Astrocyte (in vitro differentiated cells and primary cell): ENCODE measurements around the gene ANKLE2. TPM values are rescaled to one million over a fixed set of nuclear protein-coding genes. Genes with fewer than 3 reads are reported as not detected.

Source experiments
- DNase-seq: peaks from one replicate; pipeline ENCODE4 v3.0.0-alpha.2; 2010; ENCODE audit warnings: low read depth
- FAIRE-seq: peaks from 2 replicates; lab custom pipeline; 2011; peaks lifted over from hg19 to GRCh38; lab: Jason Lieb, UNC
- H2AFZ ChIP-seq: 2 replicates; pipeline ENCODE4 v1.6.0; 2012; ENCODE audit warnings: low read depth, low read length, inconsistent platforms
- H3K27ac ChIP-seq: 2 replicates; pipeline ENCODE4 v1.5.1; 2011; ENCODE audit warnings: low read depth, low read length, inconsistent platforms
- H3K27me3 ChIP-seq: 2 replicates; pipeline ENCODE4 v1.6.0; 2011; ENCODE audit warnings: low read length, inconsistent platforms; ENCODE audit not compliant: insufficient read depth
- H3K36me3 ChIP-seq: 2 replicates; pipeline ENCODE4 v1.5.1; 2011; ENCODE audit warnings: low read length, inconsistent platforms; ENCODE audit not compliant: insufficient read depth
- H3K4me1 ChIP-seq: 2 replicates; pipeline ENCODE4 v1.5.1; 2011; ENCODE audit warnings: low read length, inconsistent platforms; ENCODE audit not compliant: insufficient read depth
- H3K4me2 ChIP-seq: 2 replicates; pipeline ENCODE4 v1.6.0; 2012; ENCODE audit warnings: low read length, inconsistent platforms
- H3K4me3 ChIP-seq: 2 replicates; pipeline ENCODE4 v1.5.1; 2011; ENCODE audit warnings: low read depth, mild to moderate bottlenecking, low read length, inconsistent platforms; ENCODE audit not compliant: insufficient read depth
- H3K79me2 ChIP-seq: 2 replicates; pipeline ENCODE4 v1.6.0; 2012; ENCODE audit warnings: mild to moderate bottlenecking, low read length, inconsistent platforms; ENCODE audit not compliant: insufficient read depth
- H3K9ac ChIP-seq: 2 replicates; pipeline ENCODE4 v1.6.0; 2012; ENCODE audit warnings: mild to moderate bottlenecking, low read length, inconsistent platforms
- H3K9me3 ChIP-seq: 2 replicates; pipeline ENCODE4 v1.5.1; 2012; ENCODE audit warnings: low read depth, mild to moderate bottlenecking, low read length, inconsistent platforms; ENCODE audit not compliant: insufficient read depth
- H4K20me1 ChIP-seq: 2 replicates; pipeline ENCODE4 v1.6.0; 2012; ENCODE audit warnings: low read length, inconsistent platforms; ENCODE audit not compliant: insufficient read depth
- H3K27ac Mint-ChIP-seq: one replicate; pipeline ENCODE4 v1.8.0; 2021; ENCODE audit warnings: mild to moderate bottlenecking, mixed read lengths; ENCODE audit not compliant: unreplicated experiment
- H3K27me3 Mint-ChIP-seq: one replicate; pipeline ENCODE4 v1.8.0; 2021; ENCODE audit warnings: low read depth, mixed read lengths; ENCODE audit not compliant: unreplicated experiment
- H3K36me3 Mint-ChIP-seq: one replicate; pipeline ENCODE4 v1.8.0; 2021; ENCODE audit warnings: low read depth, mixed read lengths; ENCODE audit not compliant: unreplicated experiment
- H3K4me1 Mint-ChIP-seq: one replicate; pipeline ENCODE4 v1.8.0; 2021; ENCODE audit warnings: low read depth, mixed read lengths; ENCODE audit not compliant: unreplicated experiment
- H3K4me3 Mint-ChIP-seq: one replicate; pipeline ENCODE4 v1.8.0; 2021; ENCODE audit warnings: mild to moderate bottlenecking, moderate library complexity, mixed read lengths; ENCODE audit not compliant: unreplicated experiment
- H3K9me3 Mint-ChIP-seq: one replicate; pipeline ENCODE4 v1.8.0; 2021; ENCODE audit warnings: mild to moderate bottlenecking, mixed read lengths; ENCODE audit not compliant: unreplicated experiment
- CTCF ChIP-seq: IDR thresholded peaks from 2 replicates; pipeline ENCODE4 v1.5.1; 2011; ENCODE audit warnings: low read depth, mild to moderate bottlenecking, inconsistent platforms, low read length, moderate library complexity; ENCODE audit not compliant: insufficient read depth
- EZH2 ChIP-seq: IDR thresholded peaks from 2 replicates; pipeline ENCODE4 v1.6.1; 2012; ENCODE audit warnings: mild to moderate bottlenecking, low read length, inconsistent platforms; ENCODE audit not compliant: insufficient read depth
- total RNA-seq: library from RNA; stranded (reverse); gene quantifications from 2 replicates; pipeline ENCODE4 v1.2.1, GENCODE V29; 2021

ANKLE2 gene
- total RNA-seq, 1 donor from 2014 or later: 140 TPM

- FAIRE-seq (no peak), DNase-seq (no peak)
- no peaks in the 10 kb centered on the region for H3K27me3 ChIP-seq
- peaks cover 19% of the 10 kb centered on the region for H4K20me1 ChIP-seq
- peaks cover 2% of the 10 kb centered on the region for H3K4me1 ChIP-seq
- Mint-ChIP-seq H3K4me3 (peak overlapping the region; percentile 77), H3K36me3 (peaks cover 6% of the 10 kb centered on the region), H3K27me3 (no peaks in the 10 kb centered on the region), H3K4me1 (peaks cover 2% of the 10 kb centered on the region), H3K27ac (peak overlapping the region; percentile 85), H3K9me3 (no peaks in the 10 kb centered on the region)
- H2AFZ ChIP-seq: no peak overlapping the region
- TF ChIP-seq EZH2 (no peak), CTCF (no peak)
- no peaks in the 10 kb centered on the region for H3K36me3 ChIP-seq
- H3K4me2 ChIP-seq: no peak overlapping the region
- H3K79me2 ChIP-seq: peaks cover 49% of the 10 kb centered on the region
- H3K9ac ChIP-seq: no peak overlapping the region
- H3K9me3 ChIP-seq: no peaks in the 10 kb centered on the region
- H3K4me3 ChIP-seq: no peak overlapping the region
- H3K27ac ChIP-seq: no peak overlapping the region
Observed at GRCh38 chr12:132685400-132685799, 76.2 kb downstream of the ANKLE2 start.

DNA sequence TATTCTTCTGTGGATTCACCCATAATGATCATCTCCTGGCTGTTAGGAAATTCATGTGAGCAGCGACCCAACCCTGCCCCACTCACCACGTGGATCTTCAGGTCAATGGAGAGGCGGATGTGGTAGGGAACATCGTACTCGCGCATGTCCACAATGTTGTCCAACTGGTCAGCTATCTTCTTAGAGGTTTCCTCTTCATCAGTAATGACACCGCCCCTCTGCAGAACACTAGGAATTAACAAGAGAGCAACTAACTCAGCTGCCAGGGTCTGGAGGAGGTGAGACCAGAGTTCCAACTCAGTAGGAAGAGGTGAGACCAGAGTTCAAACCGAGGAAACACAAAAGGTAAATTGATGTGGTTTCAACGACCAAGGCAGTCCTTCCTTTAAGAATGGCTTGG is 84.1 kb downstream of the ANKLE2 start:
- H3K79me2 ChIP-seq: peaks cover 31% of the 10 kb centered on the region
- Mint-ChIP-seq H3K4me1 (no peaks in the 10 kb centered on the region), H3K4me3 (no peak overlapping the region), H3K27ac (no peak overlapping the region), H3K9me3 (peaks cover 3% of the 10 kb centered on the region), H3K36me3 (peaks cover 36% of the 10 kb centered on the region), H3K27me3 (peaks cover 10% of the 10 kb centered on the region)
- FAIRE-seq: no peak
- DNase-seq: no peak
- H3K9me3 ChIP-seq: no peaks in the 10 kb centered on the region
- no peak overlapping the region for H3K4me2 ChIP-seq
- TF ChIP-seq CTCF (no peak), EZH2 (no peak)
- no peak overlapping the region for H3K9ac ChIP-seq
- peaks cover 4% of the 10 kb centered on the region for H4K20me1 ChIP-seq
- H3K4me3 ChIP-seq: no peak overlapping the region
- no peak overlapping the region for H3K27ac ChIP-seq
- no peak overlapping the region for H2AFZ ChIP-seq
- H3K36me3 ChIP-seq: peaks cover 27% of the 10 kb centered on the region
- H3K4me1 ChIP-seq: no peaks in the 10 kb centered on the region
- H3K27me3 ChIP-seq: no peaks in the 10 kb centered on the region

GRCh38 chr12:132675757-132676432 is 85.7 kb downstream of the ANKLE2 start:
- peaks cover 30% of the 10 kb centered on the region for H3K36me3 ChIP-seq
- Mint-ChIP-seq H3K27ac (no peak overlapping the region), H3K4me3 (no peak overlapping the region), H3K27me3 (peaks cover 10% of the 10 kb centered on the region), H3K36me3 (peaks cover 38% of the 10 kb centered on the region), H3K4me1 (no peaks in the 10 kb centered on the region), H3K9me3 (peaks cover 3% of the 10 kb centered on the region)
- no peaks in the 10 kb centered on the region for H3K9me3 ChIP-seq
- H4K20me1 ChIP-seq: no peaks in the 10 kb centered on the region
- H3K4me2 ChIP-seq: no peak overlapping the region
- no peaks in the 10 kb centered on the region for H3K4me1 ChIP-seq
- H3K4me3 ChIP-seq: no peak overlapping the region
- DNase-seq (no peak), FAIRE-seq (no peak)
- H3K79me2 ChIP-seq: peaks cover 20% of the 10 kb centered on the region
- H3K27me3 ChIP-seq: no peaks in the 10 kb centered on the region
- no peak overlapping the region for H3K27ac ChIP-seq
- H3K9ac ChIP-seq: no peak overlapping the region
- no peak for TF ChIP-seq EZH2
- no peak for TF ChIP-seq CTCF
- H2AFZ ChIP-seq: no peak overlapping the region
